ENCODE data around the gene SHROOM3.

DNA sequence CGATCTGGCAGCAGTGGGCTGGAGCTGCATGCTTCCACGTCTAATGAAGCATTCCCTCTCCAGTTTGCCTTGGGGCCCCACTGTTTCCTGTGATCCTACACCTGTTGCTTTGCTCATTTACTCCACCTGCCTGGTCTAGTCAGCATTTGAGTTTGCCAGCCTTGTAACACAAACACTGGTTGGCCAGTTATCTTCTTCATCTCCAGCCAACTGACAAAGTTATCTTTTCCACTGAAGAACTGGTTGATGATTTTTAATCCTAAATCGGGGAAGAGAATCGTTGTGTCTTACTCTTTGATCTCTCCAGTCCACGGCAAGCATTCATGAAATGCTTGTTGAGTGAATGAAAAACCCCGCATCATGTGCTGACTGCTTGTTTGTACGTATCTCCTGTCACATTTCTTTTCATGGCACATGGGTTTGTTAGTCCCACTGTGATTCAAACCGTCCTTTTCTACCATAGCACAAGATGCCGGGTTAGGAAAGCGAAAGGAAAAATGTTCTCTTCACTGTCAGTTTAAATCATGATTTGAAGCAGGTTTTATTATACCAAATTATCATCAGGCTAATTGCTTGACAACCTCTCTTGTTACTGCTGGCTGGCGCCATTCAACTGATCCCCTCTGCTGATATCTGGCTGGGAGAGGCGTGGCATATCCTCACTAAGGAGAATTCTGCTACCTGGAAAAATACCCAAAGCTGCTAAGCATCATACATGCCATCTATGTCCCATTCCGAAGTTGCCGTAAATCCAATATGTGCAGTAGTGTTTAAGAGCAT is 144.8 kb downstream of the SHROOM3 start:
- TF ChIP-seq YY1 (IDR thresholded peaks at IDR 0.05; ENCODE audit: insufficient read depth, insufficient read length) (no peak), SUZ12 (IDR thresholded peaks at IDR 0.05; ENCODE audit: extremely low read depth, insufficient read depth, insufficient read length) (no peak), ZNF274 (IDR thresholded peaks at IDR 0.05; ENCODE audit: low read depth, low read length) (no peak)

Data from NT2/D1 (cell line).